Mesendoderm (in vitro differentiated cells): ENCODE measurements around the gene TMEM203.

Source experiments
- DNase-seq: peaks from one replicate; pipeline ENCODE4 v3.0.0; 2013
- H2AK5ac ChIP-seq: 2 replicates; pipeline ENCODE4 v1.6.1; 2013; ENCODE audit warnings: low read length, inconsistent platforms
- H2BK120ac ChIP-seq: 2 replicates; pipeline ENCODE4 v1.6.1; 2013; ENCODE audit warnings: low read depth, mild to moderate bottlenecking, low read length, moderate library complexity, mixed read lengths
- H2BK15ac ChIP-seq: replicated peaks from 2 replicates; pipeline ENCODE4 v1.6.1; 2013; ENCODE audit warnings: low read depth, mild to moderate bottlenecking, moderate library complexity
- H2BK5ac ChIP-seq: 2 replicates; pipeline ENCODE4 v1.6.1; 2013; ENCODE audit warnings: low read length, inconsistent platforms
- H3K18ac ChIP-seq: 2 replicates; pipeline ENCODE4 v1.6.1; 2013; ENCODE audit warnings: mild to moderate bottlenecking, low read length, mixed read lengths
- H3K23ac ChIP-seq: one replicate; pipeline ENCODE4 v1.6.1; 2013; ENCODE audit warnings: low read length
- H3K27ac ChIP-seq: 2 replicates; pipeline ENCODE4 v1.5.1; 2013; ENCODE audit warnings: low read depth, mild to moderate bottlenecking, inconsistent platforms, low read length, moderate library complexity
- H3K27me3 ChIP-seq: 2 replicates; pipeline ENCODE4 v1.6.1; 2013; ENCODE audit warnings: low read length, control low read depth, mild to moderate bottlenecking, inconsistent platforms; ENCODE audit not compliant: insufficient read depth, poor library complexity
- H3K36me3 ChIP-seq: 2 replicates; pipeline ENCODE4 v1.6.1; 2013; ENCODE audit warnings: low read length, inconsistent platforms; ENCODE audit not compliant: control insufficient read depth, insufficient read depth
- H3K4ac ChIP-seq: one replicate; pipeline ENCODE4 v1.6.1; 2013; ENCODE audit warnings: low read depth, mild to moderate bottlenecking, low read length, moderate library complexity
- H3K4me1 ChIP-seq: 2 replicates; pipeline ENCODE4 v1.6.1; 2013; ENCODE audit warnings: low read depth, low read length, inconsistent platforms; ENCODE audit not compliant: control insufficient read depth
- H3K4me2 ChIP-seq: 2 replicates; pipeline ENCODE4 v1.6.1; 2013; ENCODE audit warnings: low read length
- H3K4me3 ChIP-seq: 2 replicates; pipeline ENCODE4 v1.5.1; 2013; ENCODE audit warnings: mild to moderate bottlenecking, low read length
- H3K56ac ChIP-seq: one replicate; pipeline ENCODE4 v1.6.1; 2013; ENCODE audit warnings: low read length
- H3K79me1 ChIP-seq: 2 replicates; pipeline ENCODE4 v1.6.1; 2013; ENCODE audit warnings: low read length, inconsistent platforms
- H3K79me2 ChIP-seq: 2 replicates; pipeline ENCODE4 v1.6.1; 2013; ENCODE audit warnings: mild to moderate bottlenecking, low read length; ENCODE audit not compliant: control insufficient read depth, insufficient read depth
- H3K9ac ChIP-seq: 2 replicates; pipeline ENCODE4 v1.6.1; 2013; ENCODE audit warnings: low read length, inconsistent platforms
- H4K5ac ChIP-seq: one replicate; pipeline ENCODE4 v1.6.1; 2013; ENCODE audit warnings: low read length
- H4K8ac ChIP-seq: one replicate; pipeline ENCODE4 v1.6.1; 2013; ENCODE audit warnings: low read depth, mild to moderate bottlenecking, control low read depth, low read length, moderate library complexity
- WGBS: extraction: QIAGEN DNeasy Blood & Tissue Kit; methylation state at CpG from one replicate; pipeline ENCODE4 v1.1.7; 2013; ENCODE audit warnings: low lambda C conversion rate, missing lambda C conversion rate; ENCODE audit not compliant: insufficient coverage; ENCODE audit errors: extremely low coverage; 5-methylcytosine and 5-hydroxymethylcytosine counted together

TMEM203 gene

GRCh38 chr9:137223078-137223970 is 17.9 kb upstream of the TMEM203 start:
- H2BK120ac ChIP-seq: no peak overlapping the region
- H3K79me2 ChIP-seq: no peaks in the 10 kb centered on the region
- peak overlapping the region; percentile 87 for H3K4me3 ChIP-seq
- peak overlapping the region; percentile 43 for H4K8ac ChIP-seq
- H3K79me1 ChIP-seq: no peaks in the 10 kb centered on the region
- H3K4me1 ChIP-seq: peaks cover 5% of the 10 kb centered on the region
- no peak overlapping the region for H2AK5ac ChIP-seq
- no peak overlapping the region for H2BK15ac ChIP-seq
- H3K4me2 ChIP-seq: peak overlapping the region; percentile 87
- WGBS: no CpG with 5 or more reads among the region's 63 CpGs
- peak overlapping the region; percentile 44 for H3K18ac ChIP-seq
- H3K27me3 ChIP-seq: peaks cover 2% of the 10 kb centered on the region
- DNase-seq: peak; percentile 98
- no peak overlapping the region for H2BK5ac ChIP-seq
- no peaks in the 10 kb centered on the region for H3K36me3 ChIP-seq
- no peak overlapping the region for H3K23ac ChIP-seq
- H3K9ac ChIP-seq: peak overlapping the region; percentile 91
- H3K4ac ChIP-seq: peak overlapping the region; percentile 76
- no peak overlapping the region for H4K5ac ChIP-seq
- H3K27ac ChIP-seq: peak overlapping the region; percentile 73
- H3K56ac ChIP-seq: peak overlapping the region; percentile 92

DNA sequence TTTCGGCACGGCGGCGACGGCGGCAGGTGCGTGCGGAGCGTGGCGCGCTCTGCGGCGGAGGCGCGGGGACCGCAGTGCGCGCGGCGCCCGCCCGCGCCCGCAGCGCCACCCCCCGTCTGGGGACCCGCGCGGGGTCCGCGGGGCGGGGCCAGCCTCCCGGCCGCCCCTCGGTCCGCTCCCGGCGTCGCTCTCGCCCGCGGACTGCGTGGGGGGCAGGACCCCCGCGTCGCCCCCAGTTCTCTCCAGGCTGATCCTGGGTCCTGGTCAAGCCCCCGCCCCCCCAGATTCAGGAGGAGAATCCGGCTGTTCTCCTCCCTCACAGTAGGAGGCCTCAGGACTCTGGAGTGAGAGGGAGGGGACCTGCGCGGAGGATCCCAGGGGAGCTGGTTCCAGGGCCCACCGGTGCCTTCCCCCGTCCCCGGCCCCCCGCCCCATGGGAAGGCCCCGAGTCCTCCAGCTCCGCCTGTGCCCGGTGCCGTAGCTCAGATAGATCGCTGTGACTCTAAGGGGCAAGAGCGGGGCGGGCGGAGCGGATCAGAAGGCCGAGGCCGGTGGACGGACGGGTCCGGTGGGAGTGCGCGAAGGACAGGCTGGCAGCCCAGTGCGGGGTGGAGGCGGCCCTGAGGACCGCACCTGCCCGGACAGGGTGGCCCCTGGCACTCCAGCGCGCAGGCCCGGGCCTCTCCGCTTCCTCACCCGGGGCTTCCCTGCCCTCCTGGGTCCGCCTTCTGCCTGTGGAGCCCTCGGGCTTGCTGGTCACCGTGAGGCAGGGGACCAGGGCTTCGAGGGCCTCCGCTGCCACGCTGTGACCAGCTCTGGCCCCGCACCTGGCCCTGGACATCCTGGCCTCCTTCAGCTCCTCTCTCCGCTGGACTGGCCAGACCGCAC is 17.0 kb upstream of the TMEM203 start, which contains the start of gene RNF208:
Gene RNF208 (minus strand): TSS at position 51 of the 888 bp plus-strand sequence. CDS start 1,028 bp downstream, outside the sequence.
- H4K8ac ChIP-seq: peak within 1 kb of the TSS; percentile 17
- H3K23ac ChIP-seq: no peak within 1 kb of the TSS
- H3K4me2 ChIP-seq: peak within 1 kb of the TSS; percentile 61
- H3K4me1 ChIP-seq: peaks cover 5% of the 10 kb centered on the region
- H3K79me2 ChIP-seq: no peaks in the 10 kb centered on the region
- no peaks in the 10 kb centered on the region for H3K36me3 ChIP-seq
- no peaks in the 10 kb centered on the region for H3K79me1 ChIP-seq
- no peak within 1 kb of the TSS for H3K27ac ChIP-seq
- peak within 1 kb of the TSS; percentile 84 for H3K56ac ChIP-seq
- H3K27me3 ChIP-seq: peaks cover 2% of the 10 kb centered on the region
- peak within 1 kb of the TSS; percentile 65 for H3K9ac ChIP-seq
- no peak within 1 kb of the TSS for H2BK120ac ChIP-seq
- H2BK5ac ChIP-seq: no peak within 1 kb of the TSS
- H2BK15ac ChIP-seq: no peak within 1 kb of the TSS
- DNase-seq: no peak
- H4K5ac ChIP-seq: no peak within 1 kb of the TSS
- no peak within 1 kb of the TSS for H2AK5ac ChIP-seq
- H3K4ac ChIP-seq: no peak within 1 kb of the TSS
- H3K18ac ChIP-seq: peak within 1 kb of the TSS; percentile 11
- H3K4me3 ChIP-seq: no peak within 1 kb of the TSS
- no CpG with 5 or more reads among the region's 88 CpGs for WGBS

DNA sequence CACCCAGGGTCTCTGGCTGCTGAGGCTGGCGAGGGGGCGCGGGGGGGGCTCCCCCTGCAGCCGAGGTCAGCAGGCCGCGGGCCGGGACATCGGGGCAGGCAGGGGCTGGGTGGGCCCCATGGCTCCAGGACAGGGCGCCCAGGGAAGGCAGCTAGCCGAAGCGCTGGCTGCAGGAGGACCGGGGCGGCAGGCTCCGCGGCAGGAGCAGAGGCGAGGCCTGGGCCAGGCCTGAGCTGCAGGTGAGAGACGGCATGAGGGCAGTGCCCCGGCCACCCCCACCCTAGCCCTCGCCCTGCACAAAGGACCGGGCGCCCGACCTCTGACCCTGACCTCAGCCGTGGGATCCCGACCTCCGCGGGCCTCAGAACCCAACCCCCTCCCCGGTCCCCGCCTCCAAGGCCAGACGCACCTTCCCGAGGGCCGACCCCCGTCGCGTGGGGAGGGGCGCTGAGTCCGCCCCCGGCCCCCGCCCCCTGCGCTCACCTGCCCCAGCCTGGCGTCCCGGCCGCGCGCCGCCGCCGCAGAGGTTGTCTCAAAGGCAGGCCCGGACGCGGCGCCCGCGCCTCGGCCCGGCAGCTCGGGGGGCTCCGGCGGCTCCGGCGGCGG is 16.2 kb upstream of the TMEM203 start:
- Histone ChIP-seq H2BK120ac (no peak overlapping the region), H3K4me1 (peaks cover 5% of the 10 kb centered on the region), H3K79me1 (no peaks in the 10 kb centered on the region), H3K9ac (peak overlapping the region; percentile 54), H3K56ac (peak overlapping the region; percentile 84), H2AK5ac (no peak overlapping the region), H2BK5ac (no peak overlapping the region), H3K36me3 (no peaks in the 10 kb centered on the region), H3K79me2 (no peaks in the 10 kb centered on the region), H3K4ac (no peak overlapping the region), H3K18ac (peak overlapping the region; percentile 11), H4K8ac (no peak overlapping the region), H3K27me3 (peaks cover 2% of the 10 kb centered on the region), H2BK15ac (no peak overlapping the region), H4K5ac (no peak overlapping the region), H3K4me2 (peak overlapping the region; percentile 11), H3K23ac (no peak overlapping the region), H3K4me3 (no peak overlapping the region), H3K27ac (no peak overlapping the region)
- WGBS: no CpG with 5 or more reads among the region's 61 CpGs
- peak; percentile 30 for DNase-seq

DNA sequence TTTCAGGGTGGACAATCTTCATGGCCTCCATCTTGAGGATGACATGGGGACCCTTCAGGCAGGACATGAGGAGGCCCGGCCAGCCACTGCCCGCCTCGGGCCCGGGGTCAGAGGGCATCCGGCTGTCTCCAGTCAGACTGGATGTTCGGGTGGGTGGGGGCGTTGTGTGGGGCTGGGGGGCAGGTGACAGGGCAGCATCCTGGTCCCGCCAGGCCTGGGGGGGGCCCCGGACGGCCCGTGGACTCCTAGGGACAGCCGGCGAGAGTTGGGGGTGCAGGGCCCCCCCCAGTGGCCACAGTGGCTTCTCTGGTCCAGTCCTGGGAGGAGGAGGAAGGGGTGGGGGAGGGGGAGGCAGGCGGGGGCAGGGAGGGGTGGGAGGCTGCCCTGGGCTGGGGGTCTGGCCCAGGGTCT is 15.7 kb upstream of the TMEM203 start:
- no peak overlapping the region for H3K4ac ChIP-seq
- no peak overlapping the region for H3K4me2 ChIP-seq
- H4K8ac ChIP-seq: no peak overlapping the region
- H3K79me1 ChIP-seq: no peaks in the 10 kb centered on the region
- no peaks in the 10 kb centered on the region for H3K79me2 ChIP-seq
- no peak overlapping the region for H3K18ac ChIP-seq
- WGBS: no CpG with 5 or more reads among the region's 14 CpGs
- no peak overlapping the region for H3K4me3 ChIP-seq
- H2AK5ac ChIP-seq: no peak overlapping the region
- H3K4me1 ChIP-seq: peaks cover 5% of the 10 kb centered on the region
- H3K9ac ChIP-seq: no peak overlapping the region
- H4K5ac ChIP-seq: no peak overlapping the region
- H3K56ac ChIP-seq: peak overlapping the region; percentile 84
- H3K27me3 ChIP-seq: peaks cover 2% of the 10 kb centered on the region
- H3K27ac ChIP-seq: no peak overlapping the region
- H2BK120ac ChIP-seq: no peak overlapping the region
- H3K23ac ChIP-seq: no peak overlapping the region
- no peak overlapping the region for H2BK15ac ChIP-seq
- H2BK5ac ChIP-seq: no peak overlapping the region
- no peak for DNase-seq
- H3K36me3 ChIP-seq: no peaks in the 10 kb centered on the region

DNA sequence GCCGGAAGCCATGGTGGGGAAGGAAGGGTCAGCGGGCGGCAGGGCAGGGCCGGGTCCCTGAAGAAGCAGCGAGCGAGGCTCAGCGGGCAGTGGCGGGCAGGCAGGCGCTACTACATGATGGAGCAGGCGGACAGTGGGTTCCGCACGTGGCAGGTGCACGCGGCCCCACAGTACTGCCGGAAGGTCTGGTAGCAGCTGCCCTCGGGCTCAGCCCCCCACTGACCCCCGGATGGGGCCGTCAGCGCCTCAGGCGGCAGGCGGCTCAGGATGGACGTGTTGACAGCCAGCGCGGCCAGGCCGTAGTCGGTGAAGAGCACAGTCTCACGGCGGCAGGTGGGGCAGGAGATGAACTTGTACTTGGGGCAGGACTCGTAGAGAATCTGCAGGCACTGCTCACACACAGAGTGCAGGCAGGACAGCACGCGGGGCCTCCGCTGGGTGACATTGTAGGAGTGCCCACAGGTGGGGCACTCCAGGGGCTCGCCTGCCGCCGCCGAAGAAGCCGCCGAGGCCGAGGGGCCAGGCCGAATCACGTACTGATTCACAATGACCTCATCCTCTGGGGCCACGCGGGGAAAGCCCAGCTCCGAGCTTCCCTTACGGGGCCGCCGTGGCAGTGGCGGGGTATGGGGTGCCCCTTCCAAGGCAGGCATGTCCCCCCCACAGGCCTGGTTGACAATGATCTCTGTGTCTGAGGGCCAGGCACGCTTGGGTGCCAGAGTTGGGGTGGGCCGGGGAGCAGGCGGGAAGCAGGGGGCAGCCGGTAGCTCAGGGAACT is 15.1 kb upstream of the TMEM203 start:
- H2AK5ac ChIP-seq: no peak overlapping the region

More for the DNA sequence above, 15.1 kb upstream of the TMEM203 start:
- Histone ChIP-seq H3K27me3 (peaks cover 2% of the 10 kb centered on the region), H3K36me3 (no peaks in the 10 kb centered on the region), H3K56ac (no peak overlapping the region), H3K79me2 (no peaks in the 10 kb centered on the region), H3K4me3 (no peak overlapping the region), H3K79me1 (no peaks in the 10 kb centered on the region), H4K8ac (no peak overlapping the region), H3K9ac (no peak overlapping the region), H2BK120ac (no peak overlapping the region), H3K4me1 (peaks cover 5% of the 10 kb centered on the region), H2BK15ac (no peak overlapping the region), H3K4me2 (no peak overlapping the region), H4K5ac (no peak overlapping the region), H3K18ac (no peak overlapping the region), H3K4ac (no peak overlapping the region), H2BK5ac (no peak overlapping the region), H3K23ac (no peak overlapping the region), H3K27ac (no peak overlapping the region)
- no CpG with 5 or more reads among the region's 52 CpGs for WGBS
- DNase-seq: no peak
